ENCODE measurements around the gene ALG14.

GRCh38 chr1:94952539-94952938 lies 120.2 kb downstream of the ALG14 start:
- TF ChIP-seq CTCF (IDR thresholded peaks at IDR 0.05; ENCODE audit: insufficient read depth, low read length, poor library complexity, severe bottlenecking) = no peak
- no peak for TF ChIP-seq EZH2phosphoT487 (conservative IDR thresholded peaks at IDR 0.05; ENCODE audit: low read length)
